ENCODE data around the gene REG1A.

DNA sequence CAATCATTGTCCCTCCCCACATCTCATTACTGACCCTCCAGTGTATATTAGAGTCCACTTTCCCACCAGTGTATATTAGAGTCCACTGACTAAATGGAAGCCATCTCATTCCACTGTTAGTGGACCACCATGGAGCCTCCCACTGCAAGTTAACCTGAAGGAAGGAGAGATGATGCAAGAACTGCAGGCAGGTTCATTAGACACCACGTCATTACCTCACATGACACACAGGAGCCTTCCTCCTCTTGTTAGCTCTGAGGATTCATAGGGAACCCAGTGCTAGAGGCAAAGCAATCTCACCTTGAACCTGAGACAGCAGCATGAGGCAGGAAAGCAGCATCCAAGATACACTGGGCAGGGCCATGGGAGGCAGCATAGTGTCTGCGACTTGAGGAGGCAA, 38.7 kb downstream of the REG1A start:
- TF ChIP-seq, protein P1, sequence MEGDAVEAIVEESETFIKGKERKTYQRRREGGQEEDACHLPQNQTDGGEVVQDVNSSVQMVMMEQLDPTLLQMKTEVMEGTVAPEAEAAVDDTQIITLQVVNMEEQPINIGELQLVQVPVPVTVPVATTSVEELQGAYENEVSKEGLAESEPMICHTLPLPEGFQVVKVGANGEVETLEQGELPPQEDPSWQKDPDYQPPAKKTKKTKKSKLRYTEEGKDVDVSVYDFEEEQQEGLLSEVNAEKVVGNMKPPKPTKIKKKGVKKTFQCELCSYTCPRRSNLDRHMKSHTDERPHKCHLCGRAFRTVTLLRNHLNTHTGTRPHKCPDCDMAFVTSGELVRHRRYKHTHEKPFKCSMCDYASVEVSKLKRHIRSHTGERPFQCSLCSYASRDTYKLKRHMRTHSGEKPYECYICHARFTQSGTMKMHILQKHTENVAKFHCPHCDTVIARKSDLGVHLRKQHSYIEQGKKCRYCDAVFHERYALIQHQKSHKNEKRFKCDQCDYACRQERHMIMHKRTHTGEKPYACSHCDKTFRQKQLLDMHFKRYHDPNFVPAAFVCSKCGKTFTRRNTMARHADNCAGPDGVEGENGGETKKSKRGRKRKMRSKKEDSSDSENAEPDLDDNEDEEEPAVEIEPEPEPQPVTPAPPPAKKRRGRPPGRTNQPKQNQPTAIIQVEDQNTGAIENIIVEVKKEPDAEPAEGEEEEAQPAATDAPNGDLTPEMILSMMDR (conservative IDR thresholded peaks at IDR 0.05; ENCODE audit: low read depth, low read length) = no peak
- no peak for TF ChIP-seq EZH2 (IDR thresholded peaks at IDR 0.05; ENCODE audit: borderline replicate concordance, low read depth, low read length, poor library complexity, severe bottlenecking)

Measured in A673 (cell line).